Activated naive CD4-positive, alpha-beta T cell treated with anti-CD3 and anti-CD28 coated beads, Interleukin-2, amount 10 ng/mL, durations not matched to agents 7 days and 5 days (primary cell): ENCODE results near the gene TCF12.

Experiments
- CTCF ChIA-PET: fragments of 350-600 bp; sonication (Branson Sonifier 250); formaldehyde crosslinking; loops from one replicate; lab custom pipeline; 2021; ENCODE audit warnings: antibody characterized with exemption; lab: Charles Lee
- DNase-seq: peaks from one replicate; pipeline ENCODE4 v3.0.0-alpha.2; 2020
- H3K27ac Mint-ChIP-seq: one replicate; pipeline ENCODE4 v1.8.0; 2021; ENCODE audit warnings: mild to moderate bottlenecking, moderate library complexity, mixed read lengths
- H3K27me3 Mint-ChIP-seq: one replicate; pipeline ENCODE4 v1.8.0; 2021; ENCODE audit warnings: mild to moderate bottlenecking, mixed read lengths
- H3K36me3 Mint-ChIP-seq: one replicate; pipeline ENCODE4 v1.8.0; 2021; ENCODE audit warnings: mixed read lengths
- H3K4me1 Mint-ChIP-seq: one replicate; pipeline ENCODE4 v1.8.0; 2021; ENCODE audit warnings: mixed read lengths
- H3K4me3 Mint-ChIP-seq: one replicate; pipeline ENCODE4 v1.8.0; 2021; ENCODE audit warnings: mild to moderate bottlenecking, moderate library complexity, mixed read lengths
- H3K9me3 Mint-ChIP-seq: one replicate; pipeline ENCODE4 v1.8.0; 2021; ENCODE audit warnings: mixed read lengths

The TCF12 gene

DNA sequence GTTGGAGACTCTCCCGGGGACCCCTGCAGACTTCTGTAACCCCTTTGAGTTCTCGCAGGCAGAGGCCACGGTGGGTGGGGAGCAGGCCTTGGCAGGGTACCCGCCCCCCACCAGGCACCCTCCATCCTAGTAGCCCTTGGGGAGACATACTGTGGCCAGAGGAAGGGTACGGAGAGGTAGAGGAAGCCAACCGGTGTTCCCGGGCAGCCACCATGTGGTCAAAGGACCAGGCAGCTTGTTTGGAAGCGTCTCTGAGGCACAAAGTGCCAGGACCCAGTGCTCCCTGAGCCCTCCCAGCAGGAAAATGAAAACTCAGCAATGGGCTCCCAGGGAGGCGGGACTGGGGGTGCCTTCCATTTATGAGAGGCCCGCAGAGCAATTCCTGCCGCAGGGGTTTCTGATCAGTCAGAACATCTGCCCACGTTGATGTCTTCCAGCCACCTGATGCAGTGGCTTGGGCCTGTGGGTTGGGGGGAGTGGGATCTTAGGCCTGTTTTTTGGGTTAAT, 404.9 kb downstream of the TCF12 start:
- CTCF ChIA-PET, result no interaction called here
- Mint-ChIP-seq H3K36me3 (no peaks in the 10 kb centered on the region), H3K27ac (no peak overlapping the region), H3K27me3 (peaks cover 4% of the 10 kb centered on the region), H3K4me1 (no peaks in the 10 kb centered on the region), H3K9me3 (no peaks in the 10 kb centered on the region), H3K4me3 (no peak overlapping the region)
- DNase-seq, result no peak

DNA sequence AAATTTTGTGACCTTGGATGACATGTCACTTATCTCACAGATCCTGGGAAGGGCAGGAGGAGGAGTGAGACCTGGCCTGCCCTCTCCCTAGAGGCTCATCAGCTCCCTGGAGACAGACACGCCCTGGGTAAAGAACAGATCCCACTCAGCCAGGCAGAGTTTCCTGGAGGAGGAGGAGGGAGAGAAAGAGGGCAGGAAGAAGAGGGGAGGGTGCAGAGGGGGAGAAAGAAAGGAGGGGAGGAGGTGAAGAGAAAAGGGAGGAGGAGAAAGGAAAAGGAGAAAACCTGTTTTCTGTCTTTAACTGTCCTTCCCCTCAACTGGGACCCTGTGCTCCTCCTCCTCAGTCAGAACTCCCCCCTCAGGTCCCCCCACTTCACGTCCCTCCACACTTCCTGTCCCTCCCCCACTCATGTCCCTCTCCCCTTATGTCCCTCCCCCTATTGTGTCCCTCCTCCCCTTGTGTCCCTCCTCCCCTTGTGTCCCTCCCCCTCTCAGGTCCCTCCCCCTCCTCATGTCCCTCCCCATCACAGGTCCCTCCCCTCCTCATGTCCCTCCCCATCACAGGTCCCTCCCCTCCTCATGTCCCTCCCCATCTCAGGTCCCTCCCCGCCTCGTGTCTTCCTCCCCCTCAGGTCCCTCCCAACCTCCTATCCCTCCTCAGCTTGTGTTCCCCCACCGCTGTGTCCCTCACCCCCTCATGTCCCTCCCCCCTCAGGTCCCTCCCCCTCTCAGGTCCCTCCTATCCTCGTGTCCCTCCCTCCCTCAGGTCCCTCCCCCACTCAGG, 405.6 kb downstream of the TCF12 start:
- H3K36me3 Mint-ChIP-seq, result no peaks in the 10 kb centered on the region
- no peak overlapping the region for H3K4me3 Mint-ChIP-seq
- peaks cover 10% of the 10 kb centered on the region for H3K27me3 Mint-ChIP-seq
- peak; percentile 27 for DNase-seq
- H3K9me3 Mint-ChIP-seq, result no peaks in the 10 kb centered on the region
- H3K4me1 Mint-ChIP-seq, result no peaks in the 10 kb centered on the region
- CTCF ChIA-PET, result no interaction called here
- no peak overlapping the region for H3K27ac Mint-ChIP-seq

DNA sequence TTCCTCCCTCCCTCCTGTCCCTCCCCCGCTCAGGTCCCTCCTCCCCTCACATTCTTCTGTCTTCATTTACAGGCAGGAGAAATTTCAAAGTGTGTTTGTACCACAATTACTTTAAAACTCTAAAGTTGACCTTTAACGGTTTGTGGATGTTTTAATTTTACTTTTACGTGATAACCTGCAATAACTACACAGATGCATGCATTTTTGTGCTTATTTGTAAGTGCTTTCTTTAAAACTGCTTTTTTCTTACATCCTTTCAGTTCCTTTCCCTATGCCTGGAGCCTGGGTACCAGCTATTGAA, 406.1 kb downstream of the TCF12 start:
- CTCF ChIA-PET, result no interaction called here
- Mint-ChIP-seq H3K27ac (no peak overlapping the region), H3K9me3 (no peaks in the 10 kb centered on the region), H3K27me3 (peaks cover 15% of the 10 kb centered on the region), H3K4me3 (no peak overlapping the region), H3K36me3 (no peaks in the 10 kb centered on the region), H3K4me1 (no peaks in the 10 kb centered on the region)
- no peak for DNase-seq

DNA sequence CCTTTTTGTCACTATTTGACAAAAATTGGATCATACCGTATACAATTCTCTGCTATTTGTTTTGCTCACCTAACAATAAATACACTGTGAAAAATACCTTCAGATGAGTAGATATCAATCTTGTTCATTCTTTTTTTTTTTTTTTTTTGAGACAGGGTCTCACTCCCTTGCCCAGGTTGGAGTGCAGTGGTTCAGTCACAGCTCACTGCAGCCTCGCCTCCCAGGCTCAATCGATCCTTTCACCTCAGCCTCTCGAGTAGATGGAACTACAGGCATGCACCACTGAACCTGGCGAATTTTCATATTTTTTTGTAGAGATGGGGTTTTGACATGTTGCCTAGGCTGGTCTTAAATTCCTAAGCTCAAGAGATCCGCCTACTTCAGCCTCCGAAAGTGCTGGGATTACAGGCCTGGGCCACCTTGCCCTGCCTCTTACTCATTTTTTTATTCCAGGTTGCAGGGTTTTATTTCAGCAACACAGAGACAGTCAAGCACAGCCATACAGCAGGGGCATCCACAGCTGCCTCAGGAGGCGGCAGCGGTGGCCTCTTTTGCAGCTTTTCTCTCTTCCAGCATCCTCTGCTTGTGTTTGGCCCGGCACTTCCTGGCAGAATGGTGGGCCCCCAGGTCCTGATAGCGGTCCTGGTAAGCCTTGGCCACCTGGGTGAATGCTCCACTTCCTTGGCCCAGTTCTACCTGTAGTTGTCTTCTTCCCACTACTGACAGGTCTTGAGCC, 406.7 kb downstream of the TCF12 start:
- H3K27me3 Mint-ChIP-seq, result peaks cover 20% of the 10 kb centered on the region
- CTCF ChIA-PET, result no interaction called here
- H3K27ac Mint-ChIP-seq, result no peak overlapping the region
- peaks cover 4% of the 10 kb centered on the region for H3K4me1 Mint-ChIP-seq
- no peak overlapping the region for H3K4me3 Mint-ChIP-seq
- DNase-seq, result no peak
- no peaks in the 10 kb centered on the region for H3K9me3 Mint-ChIP-seq
- H3K36me3 Mint-ChIP-seq, result no peaks in the 10 kb centered on the region

DNA sequence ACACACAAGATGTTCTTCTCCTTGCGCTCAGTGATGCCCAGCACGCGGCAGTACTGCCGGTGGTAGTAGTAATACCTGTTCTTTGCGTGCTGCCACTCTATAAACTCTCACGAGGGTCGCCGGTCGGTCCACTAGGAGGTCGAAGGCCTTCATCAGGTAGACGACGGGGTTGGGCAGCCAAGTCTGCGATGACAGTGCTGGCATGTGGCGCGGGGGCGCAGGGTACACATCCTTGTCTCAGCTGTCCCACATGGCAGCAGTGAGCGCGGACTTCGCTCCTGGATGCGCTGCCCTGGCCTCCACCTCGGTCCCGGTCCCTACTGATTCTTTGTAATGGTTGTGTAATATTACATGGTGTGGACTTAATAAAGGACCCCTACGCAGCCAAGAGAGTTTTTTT, 407.8 kb downstream of the TCF12 start:
- Mint-ChIP-seq H3K27ac (no peak overlapping the region), H3K9me3 (no peaks in the 10 kb centered on the region), H3K4me3 (no peak overlapping the region), H3K27me3 (peaks cover 22% of the 10 kb centered on the region), H3K4me1 (peaks cover 8% of the 10 kb centered on the region), H3K36me3 (no peaks in the 10 kb centered on the region)
- no peak for DNase-seq
- CTCF ChIA-PET, result no interaction called here

DNA sequence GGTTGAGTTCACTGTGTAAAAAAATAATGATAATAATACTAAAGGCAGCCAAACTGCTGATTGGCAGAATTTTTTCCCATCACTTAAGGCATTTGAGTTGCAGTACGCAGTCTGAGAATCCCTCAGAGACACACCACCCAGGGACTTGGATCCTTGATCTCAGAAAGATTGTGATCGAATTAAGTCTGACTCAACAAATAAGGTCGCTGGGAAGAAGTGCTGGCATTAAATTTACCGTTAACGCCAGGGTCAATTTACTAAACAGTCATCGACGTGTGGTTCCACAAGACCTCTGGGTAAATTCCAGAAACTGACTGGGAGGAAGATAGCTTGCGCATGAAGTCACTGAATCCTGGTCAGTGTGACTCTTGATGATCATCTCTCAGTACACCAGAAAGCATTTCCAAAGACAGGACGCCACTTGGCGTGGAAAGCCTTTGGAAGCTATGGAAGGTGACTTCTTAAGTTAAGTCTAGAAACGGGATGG, 409.6 kb downstream of the TCF12 start:
- no peaks in the 10 kb centered on the region for H3K36me3 Mint-ChIP-seq
- CTCF ChIA-PET, result interaction anchor here (1.4 kb wide), 1 partner anchor 13 kb away, joined by 4 read pairs; no protein-coding TSS in a partner anchor
- H3K9me3 Mint-ChIP-seq, result no peaks in the 10 kb centered on the region
- H3K4me3 Mint-ChIP-seq, result no peak overlapping the region
- no peak overlapping the region for H3K27ac Mint-ChIP-seq
- no peak for DNase-seq
- H3K4me1 Mint-ChIP-seq, result peaks cover 8% of the 10 kb centered on the region
- peaks cover 30% of the 10 kb centered on the region for H3K27me3 Mint-ChIP-seq

DNA sequence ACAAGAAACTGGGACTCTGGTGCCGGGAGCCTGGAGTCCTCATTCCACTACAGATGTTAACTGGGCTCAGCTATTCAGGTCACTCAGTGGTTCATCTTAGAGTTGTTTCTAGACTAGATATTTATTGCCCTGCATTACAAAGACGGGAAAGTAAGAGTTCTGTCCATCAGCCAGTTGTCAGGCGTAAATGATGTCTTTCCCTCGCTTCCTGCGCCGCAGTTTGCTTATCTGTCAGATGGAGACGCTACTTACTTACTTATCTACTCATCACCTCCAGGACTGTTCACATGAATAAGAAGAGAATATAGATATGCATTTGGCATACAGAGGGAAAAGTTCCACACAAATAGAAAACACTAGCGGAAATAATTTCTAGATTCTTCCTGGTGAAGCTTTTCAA, 410.0 kb downstream of the TCF12 start:
- peaks cover 35% of the 10 kb centered on the region for H3K27me3 Mint-ChIP-seq
- no peak overlapping the region for H3K27ac Mint-ChIP-seq
- peaks cover 8% of the 10 kb centered on the region for H3K4me1 Mint-ChIP-seq
- no peak for DNase-seq
- H3K9me3 Mint-ChIP-seq, result no peaks in the 10 kb centered on the region
- H3K36me3 Mint-ChIP-seq, result no peaks in the 10 kb centered on the region
- no peak overlapping the region for H3K4me3 Mint-ChIP-seq
- CTCF ChIA-PET, result interaction anchor here (1.4 kb wide), 1 partner anchor 12 kb away, joined by 4 read pairs; no protein-coding TSS in a partner anchor

DNA sequence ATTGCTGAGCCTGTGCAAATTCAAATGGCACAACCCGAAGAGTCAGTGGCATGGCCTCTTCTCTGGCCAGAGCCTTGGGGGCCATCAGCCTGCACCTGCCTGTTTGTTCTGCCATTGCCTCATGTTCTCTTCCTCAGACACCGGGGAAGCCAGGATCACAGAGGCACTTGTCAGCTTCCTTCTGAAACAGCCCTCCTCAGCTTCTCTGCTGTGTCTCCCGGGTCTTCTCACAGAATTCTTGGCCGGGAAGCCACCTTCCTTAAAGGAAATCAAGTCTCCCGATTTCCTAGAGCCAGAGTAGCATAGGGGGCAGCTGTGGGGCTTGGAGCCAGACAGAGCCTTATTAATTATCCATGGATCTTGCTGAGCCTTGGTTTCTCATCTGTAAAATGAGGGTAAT, 410.5 kb downstream of the TCF12 start:
- CTCF ChIA-PET, result interaction anchor here (1.4 kb wide), 1 partner anchor 12 kb away, joined by 4 read pairs; no protein-coding TSS in a partner anchor
- no peak for DNase-seq
- H3K36me3 Mint-ChIP-seq, result no peaks in the 10 kb centered on the region
- H3K4me3 Mint-ChIP-seq, result no peak overlapping the region
- peaks cover 8% of the 10 kb centered on the region for H3K4me1 Mint-ChIP-seq
- no peak overlapping the region for H3K27ac Mint-ChIP-seq
- H3K27me3 Mint-ChIP-seq, result peaks cover 35% of the 10 kb centered on the region
- H3K9me3 Mint-ChIP-seq, result no peaks in the 10 kb centered on the region

DNA sequence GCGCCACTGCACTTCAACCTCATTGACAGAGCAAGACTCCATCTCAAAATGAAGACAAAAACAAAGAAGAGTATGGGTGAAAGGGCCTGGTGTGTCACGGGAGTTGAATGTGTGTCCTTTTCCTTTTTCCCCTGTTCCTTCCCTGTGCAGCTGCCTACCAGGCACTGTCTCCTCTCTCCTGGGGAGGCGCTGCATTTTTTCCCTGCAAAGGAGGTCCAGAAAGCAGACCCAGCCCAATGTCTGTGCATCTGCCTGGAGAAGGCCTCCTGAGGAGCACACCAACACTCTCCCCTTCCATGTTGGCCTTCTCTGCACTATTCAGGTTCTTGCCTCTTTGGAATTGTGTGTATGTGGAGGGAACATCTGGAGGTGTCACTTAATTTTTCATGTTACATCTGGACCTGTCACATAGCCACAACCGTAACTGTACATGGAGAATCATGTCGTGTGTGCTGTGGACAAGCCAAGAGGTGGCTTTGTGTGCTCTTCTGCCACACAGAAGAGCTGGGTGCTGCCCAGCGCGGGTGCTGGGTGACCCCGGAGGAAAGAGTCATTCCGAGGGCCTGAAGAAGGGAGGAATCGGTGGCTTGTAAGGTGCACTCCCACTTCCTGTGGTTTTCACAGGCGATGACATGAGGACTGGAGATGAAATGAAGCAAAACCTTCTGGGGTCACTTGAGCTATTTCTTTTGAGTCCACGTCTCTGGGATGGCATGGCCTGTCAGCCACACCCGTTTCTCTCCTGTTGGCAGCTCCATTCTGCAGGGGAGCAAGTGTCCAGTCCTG, 411.3 kb downstream of the TCF12 start:
- H3K4me3 Mint-ChIP-seq, result no peak overlapping the region
- CTCF ChIA-PET, result interaction anchor here (1.4 kb wide), 1 partner anchor 11 kb away, joined by 4 read pairs; no protein-coding TSS in a partner anchor
- no peak overlapping the region for H3K27ac Mint-ChIP-seq
- H3K9me3 Mint-ChIP-seq, result no peaks in the 10 kb centered on the region
- H3K36me3 Mint-ChIP-seq, result no peaks in the 10 kb centered on the region
- H3K4me1 Mint-ChIP-seq, result peaks cover 8% of the 10 kb centered on the region
- DNase-seq, result no peak
- peaks cover 35% of the 10 kb centered on the region for H3K27me3 Mint-ChIP-seq

DNA sequence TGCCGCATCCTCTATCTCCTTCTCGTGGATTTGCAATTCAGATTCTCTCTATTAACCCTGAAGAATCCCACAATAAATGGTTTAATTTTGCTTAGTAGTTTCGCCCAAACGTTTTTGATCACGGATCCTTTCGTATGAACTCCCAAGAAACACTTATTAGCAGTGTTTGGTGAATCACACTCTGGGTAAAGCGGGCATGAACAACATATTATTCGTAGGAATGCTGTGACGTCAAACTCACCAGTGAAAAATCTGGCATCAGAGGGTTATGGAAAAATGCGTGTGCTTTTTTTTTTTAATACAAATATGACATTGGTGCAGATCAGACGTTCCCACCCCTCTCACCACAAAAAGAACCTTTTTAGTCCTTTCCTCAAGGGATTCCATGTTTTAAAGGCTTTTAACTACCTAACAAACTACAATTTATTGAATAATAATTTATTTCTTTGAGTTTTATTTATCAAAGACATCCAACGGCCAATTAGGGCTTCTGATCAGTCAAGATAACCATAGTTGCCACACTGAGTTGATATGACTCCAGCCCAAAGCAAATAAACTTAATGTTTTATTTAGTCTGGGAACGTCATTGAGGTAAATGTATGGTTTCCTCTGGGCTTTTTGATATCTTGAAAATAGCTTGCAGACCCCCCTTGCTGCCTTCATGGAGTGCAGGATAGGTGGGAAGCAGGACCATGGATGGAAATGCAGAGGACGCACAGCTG, 412.3 kb downstream of the TCF12 start:
- CTCF ChIA-PET, result no interaction called here
- H3K27ac Mint-ChIP-seq, result no peak overlapping the region
- H3K9me3 Mint-ChIP-seq, result no peaks in the 10 kb centered on the region
- H3K4me3 Mint-ChIP-seq, result no peak overlapping the region
- DNase-seq, result no peak
- peaks cover 35% of the 10 kb centered on the region for H3K27me3 Mint-ChIP-seq
- no peaks in the 10 kb centered on the region for H3K36me3 Mint-ChIP-seq
- H3K4me1 Mint-ChIP-seq, result peaks cover 8% of the 10 kb centered on the region

DNA sequence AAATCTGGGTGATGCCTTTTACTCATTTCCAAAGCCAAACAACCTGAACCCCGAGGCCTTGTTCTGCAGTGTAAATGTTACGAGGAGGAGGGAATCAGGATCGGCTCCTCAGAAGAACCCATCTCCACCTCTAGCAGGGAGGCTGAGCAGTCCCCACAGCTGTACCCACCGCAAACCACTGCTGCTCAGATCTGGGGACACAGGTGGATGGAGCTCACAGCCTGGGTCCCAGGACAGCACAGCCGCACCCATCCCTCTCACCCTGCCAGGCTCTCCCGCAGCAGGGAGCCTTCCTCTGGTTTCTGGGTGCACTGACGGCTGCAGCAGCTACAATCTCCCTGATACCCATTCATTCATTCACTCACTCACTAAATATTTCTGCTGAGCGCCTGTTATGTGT, 413.9 kb downstream of the TCF12 start:
- H3K27ac Mint-ChIP-seq, result no peak overlapping the region
- H3K9me3 Mint-ChIP-seq, result no peaks in the 10 kb centered on the region
- no peak for DNase-seq
- CTCF ChIA-PET, result no interaction called here
- no peak overlapping the region for H3K4me3 Mint-ChIP-seq
- H3K4me1 Mint-ChIP-seq, result peaks cover 8% of the 10 kb centered on the region
- peaks cover 32% of the 10 kb centered on the region for H3K27me3 Mint-ChIP-seq
- H3K36me3 Mint-ChIP-seq, result no peaks in the 10 kb centered on the region

DNA sequence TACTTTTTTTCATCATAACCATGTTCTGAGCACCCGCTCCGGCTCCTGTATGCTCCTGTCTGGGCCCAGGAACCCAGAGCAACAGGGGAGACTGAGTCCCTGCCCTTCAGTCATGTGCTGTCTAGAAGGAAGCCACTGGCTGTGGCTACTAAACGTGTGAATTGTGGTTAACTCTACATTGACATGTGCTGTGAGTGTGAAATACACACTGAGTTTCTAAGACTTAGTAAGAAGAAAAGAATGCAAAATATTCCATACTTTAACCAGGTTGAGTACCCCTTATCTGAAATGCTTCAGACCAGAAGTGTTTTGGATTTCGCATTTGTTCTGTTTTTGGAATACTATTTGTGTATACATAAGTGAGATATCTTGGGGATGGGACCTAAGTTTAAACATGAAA, 415.0 kb downstream of the TCF12 start:
- CTCF ChIA-PET, result interaction anchor here (1.2 kb wide), 1 partner anchor 194 kb away, joined by 3 read pairs; no protein-coding TSS in a partner anchor
- no peak overlapping the region for H3K4me3 Mint-ChIP-seq
- H3K36me3 Mint-ChIP-seq, result no peaks in the 10 kb centered on the region
- no peak for DNase-seq
- peaks cover 35% of the 10 kb centered on the region for H3K27me3 Mint-ChIP-seq
- no peak overlapping the region for H3K27ac Mint-ChIP-seq
- H3K9me3 Mint-ChIP-seq, result no peaks in the 10 kb centered on the region
- H3K4me1 Mint-ChIP-seq, result peaks cover 8% of the 10 kb centered on the region

DNA sequence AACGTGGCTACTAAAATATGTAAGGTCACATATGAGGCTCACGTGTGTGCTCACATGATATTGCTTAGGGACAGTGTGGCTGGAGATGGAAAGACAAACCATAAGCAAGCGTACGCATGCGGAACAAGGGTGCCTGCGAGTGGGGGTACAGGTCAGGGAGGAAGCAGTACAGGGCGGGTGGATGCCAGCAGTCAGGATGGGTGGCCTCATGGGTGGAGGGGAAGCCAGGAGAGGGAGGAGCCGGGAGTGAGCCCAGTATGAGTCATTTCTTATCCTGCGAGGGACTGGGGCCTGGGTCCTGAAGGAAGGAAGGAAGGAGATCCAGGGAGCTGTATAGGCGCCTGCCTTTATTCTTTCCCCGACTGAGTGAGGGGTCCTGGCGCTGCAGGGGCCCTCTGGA, 415.8 kb downstream of the TCF12 start:
- Mint-ChIP-seq H3K4me3 (no peak overlapping the region), H3K27me3 (peaks cover 34% of the 10 kb centered on the region), H3K27ac (no peak overlapping the region), H3K36me3 (no peaks in the 10 kb centered on the region), H3K4me1 (peaks cover 8% of the 10 kb centered on the region), H3K9me3 (no peaks in the 10 kb centered on the region)
- CTCF ChIA-PET, result interaction anchor here (1.2 kb wide), 1 partner anchor 193 kb away, joined by 3 read pairs; no protein-coding TSS in a partner anchor
- DNase-seq, result no peak
